GM19452 (cell line): ENCODE measurements around the gene FAM162A.
"Not testable (repeated sequence)": the region's sequence is repeated elsewhere in the genome, so short reads cannot be mapped to it uniquely, and the experiment has no call there.

Experiments used
- ATAC-seq: cut with Tn5 transposase; IDR thresholded peaks from one replicate; pipeline ENCODE4 v1.9.1; 2021; ENCODE audit not compliant: unreplicated experiment

The FAM162A gene

DNA sequence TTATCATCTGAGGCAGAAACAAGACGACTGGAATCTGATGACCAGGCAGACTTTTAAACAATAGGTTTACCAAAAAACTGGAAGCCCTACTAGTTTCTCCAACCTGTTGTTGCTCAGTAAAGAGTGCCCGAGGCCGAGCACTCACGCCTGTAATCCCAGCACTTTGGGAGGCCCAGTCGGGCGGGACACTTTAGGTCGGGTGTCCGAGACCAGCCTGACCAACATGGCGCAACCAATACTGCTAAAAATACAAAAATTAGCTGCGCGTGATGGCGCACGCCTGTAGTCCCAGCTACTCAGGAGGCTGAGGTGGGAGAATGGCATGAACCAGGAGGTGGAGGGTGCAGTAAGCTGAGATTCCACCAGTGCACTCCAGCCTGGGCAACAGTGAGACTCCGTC lies 33.0 kb downstream of the FAM162A start:
- no peak for ATAC-seq

DNA sequence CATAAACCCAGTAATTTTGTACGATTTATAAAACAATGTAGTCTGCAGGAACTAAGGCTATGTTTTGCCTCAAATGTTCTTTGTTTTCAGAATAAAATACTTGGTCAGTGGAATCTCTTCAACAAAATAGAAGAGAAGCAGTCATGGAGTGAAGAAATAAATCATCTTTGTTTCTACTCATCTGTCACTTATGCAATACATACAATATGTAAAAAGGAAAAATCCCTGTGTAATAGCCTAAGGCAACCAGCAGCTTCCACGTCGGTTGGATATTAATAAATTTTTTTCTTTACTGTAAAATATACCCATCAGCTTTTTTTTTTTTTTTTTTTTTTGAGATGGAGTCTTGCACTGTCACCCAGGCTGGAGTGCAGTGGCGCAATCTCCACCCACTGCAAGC lies 37.1 kb downstream of the FAM162A start:
- ATAC-seq = no peak

DNA sequence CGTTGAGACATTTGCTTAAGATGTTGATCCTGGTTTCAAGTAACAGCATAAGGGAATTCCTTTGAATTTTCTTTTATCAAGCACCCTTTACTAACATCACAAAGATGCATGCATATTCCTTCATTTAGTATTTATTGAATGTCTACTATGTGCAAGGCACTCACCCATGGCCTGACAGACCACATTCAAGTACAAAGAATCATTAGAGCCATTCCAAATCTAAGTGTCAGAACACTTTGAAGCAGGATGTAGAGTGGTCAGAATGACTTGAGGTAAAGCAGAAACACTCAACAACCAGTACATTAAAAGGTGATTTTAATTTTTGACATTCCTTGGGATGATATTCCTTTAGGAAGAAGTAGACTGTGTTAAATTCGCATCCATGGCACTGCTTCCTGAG lies 37.9 kb downstream of the FAM162A start:
- no peak for ATAC-seq

DNA sequence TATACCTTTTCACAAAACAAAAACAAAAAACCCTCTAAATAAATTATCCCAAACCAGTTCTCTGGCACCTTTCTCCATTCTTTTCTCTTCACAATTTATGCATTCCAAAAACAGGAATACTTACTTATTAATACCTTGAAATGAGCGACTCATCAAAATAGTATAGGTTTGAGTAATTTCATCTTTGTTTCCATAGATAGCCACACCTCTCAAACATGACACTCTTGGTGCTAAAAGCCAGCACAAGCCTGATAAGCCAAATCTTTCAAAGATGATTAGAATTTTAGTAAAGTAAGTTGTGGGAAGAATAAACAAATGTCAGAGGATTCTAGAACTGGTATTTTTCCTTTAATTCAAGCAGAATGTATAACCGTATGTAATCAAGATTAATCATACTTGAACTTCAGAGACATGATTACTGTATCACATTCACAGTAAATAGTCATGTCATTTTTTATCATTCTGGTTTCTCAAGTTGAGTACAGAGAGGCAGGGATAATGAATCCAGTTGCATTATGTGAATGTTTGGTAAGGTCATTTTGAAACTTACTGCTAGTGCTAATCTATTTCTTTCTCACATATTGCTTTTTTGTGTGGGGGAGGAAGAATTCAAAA lies 44.0 kb downstream of the FAM162A start:
- ATAC-seq = no peak

DNA sequence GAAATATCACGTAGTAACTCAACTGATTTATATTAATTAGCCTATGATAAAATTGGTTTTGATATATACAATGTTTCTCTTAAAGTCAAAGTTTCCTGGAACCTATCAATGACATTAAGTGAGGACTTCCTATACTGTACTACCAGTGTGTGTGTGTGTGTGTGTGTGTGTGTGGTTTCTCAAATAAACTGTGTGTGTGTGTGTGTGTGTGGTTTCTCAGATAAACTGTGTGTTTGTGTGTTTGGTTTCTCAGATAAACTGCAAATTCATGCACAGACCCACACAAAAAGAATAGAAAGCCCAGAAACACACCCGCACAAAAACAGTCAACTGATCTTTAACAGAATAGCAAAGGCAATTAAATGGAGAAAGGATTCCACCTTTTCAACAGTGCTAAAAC lies 46.4 kb downstream of the FAM162A start:
- ATAC-seq = no peak

DNA sequence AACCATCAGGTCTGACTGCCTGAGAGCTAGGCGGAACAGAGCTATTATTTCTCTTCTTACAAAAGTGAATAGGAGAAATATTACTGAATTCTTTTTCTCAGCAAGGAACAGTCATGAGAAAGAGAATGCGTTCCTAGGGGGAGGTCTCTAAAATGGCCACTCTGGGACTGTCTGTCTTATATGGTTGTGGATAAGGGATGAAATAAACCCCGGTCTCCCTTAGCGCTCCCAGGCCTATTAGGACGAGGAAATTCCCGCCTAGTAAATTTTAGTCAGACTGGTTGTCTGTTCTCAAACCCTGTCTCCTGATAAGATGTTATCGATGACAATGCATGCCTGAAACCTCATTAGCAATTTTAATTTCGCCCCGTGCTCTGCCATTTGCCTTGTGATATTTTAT lies 52.0 kb downstream of the FAM162A start:
- no peak for ATAC-seq

DNA sequence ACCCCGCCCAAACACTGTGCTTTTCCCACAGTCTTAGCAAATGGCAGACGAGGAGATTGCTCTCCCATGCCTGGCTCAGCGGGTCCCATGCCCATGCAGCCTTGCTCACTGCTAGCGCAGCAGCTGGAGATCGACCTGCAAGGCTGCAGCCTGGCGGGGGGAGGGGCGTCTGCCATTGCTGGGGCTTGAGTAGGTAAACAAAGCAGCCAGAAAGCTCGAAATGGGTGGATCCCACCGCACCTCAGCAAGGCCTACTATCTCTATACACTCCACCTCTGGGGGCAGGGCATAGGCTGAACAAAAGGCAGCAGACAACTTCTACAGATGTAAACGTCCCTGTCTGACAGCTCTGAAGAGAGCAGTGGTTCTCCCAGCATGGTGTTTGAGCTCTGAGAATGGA lies 59.1 kb downstream of the FAM162A start:
- ATAC-seq = no peak

DNA sequence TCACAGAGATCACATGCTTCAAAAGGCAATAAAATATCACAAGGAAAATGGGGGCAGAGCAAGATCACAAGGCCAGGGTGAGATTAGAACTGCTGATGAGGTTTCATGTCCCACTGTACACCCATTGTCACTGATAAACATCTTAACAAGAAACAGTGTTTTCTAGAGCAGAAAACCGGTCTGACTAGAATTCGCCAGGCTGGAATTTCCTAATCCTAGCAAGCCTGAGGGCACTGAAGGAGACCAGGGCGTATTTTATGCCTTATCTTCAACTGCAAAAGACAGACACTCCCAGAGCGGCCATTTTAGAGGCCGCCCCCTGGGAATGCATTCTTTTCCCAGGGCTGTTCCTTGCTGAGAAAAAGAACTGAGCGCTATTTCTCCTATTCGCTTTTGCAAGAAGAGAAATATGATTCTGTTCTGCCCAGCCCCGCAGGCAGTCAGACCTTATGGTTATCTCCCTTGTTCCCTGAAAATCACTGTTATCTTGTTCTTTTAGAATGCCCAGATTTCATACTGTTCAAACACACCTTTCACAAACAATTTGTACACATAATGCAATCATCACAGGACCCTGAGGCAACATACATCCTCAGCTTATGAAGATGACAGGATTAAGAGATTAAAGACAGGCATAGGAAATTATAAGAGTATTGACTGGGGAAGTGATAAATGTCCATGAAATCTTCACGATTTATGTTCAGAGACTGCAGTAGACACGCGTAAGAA lies 59.9 kb downstream of the FAM162A start:
- ATAC-seq = not testable (repeated sequence)

DNA sequence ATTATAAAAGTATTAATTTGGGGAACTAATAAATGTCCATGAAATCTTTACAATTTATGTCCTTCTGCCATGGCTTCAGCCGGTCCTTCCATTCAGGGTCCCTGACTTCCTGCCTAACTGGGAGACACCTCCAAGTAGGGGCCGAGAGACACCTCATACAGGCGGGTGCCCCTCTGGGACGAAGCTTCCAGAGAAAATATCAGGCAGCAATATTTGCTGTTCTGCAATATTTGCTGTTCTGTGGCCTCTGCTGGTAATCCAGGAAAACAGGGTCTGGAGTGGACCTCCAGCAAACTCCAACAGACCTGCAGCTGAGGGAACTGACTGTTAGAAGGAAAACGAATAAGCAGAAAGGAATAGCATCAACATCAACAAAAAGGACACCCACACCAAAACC lies 60.5 kb downstream of the FAM162A start:
- not testable (repeated sequence) for ATAC-seq

DNA sequence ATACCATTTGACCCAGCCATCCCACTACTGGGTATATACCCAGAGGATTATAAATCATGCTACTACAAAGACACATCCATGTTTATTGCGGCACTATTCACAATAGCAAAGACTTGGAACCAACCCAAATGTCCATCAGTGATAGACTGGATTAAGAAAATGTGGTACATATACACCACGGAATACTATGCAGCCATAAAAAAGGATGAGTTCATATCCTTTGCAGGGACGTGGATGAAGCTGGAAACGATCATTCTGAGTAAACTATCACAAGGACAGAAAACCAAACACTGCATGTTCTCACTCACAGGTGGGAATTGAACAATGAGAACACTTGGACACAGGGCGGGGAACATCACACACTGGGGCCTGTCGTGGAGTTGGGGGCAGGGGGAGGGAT lies 64.2 kb downstream of the FAM162A start:
- not testable (repeated sequence) for ATAC-seq

DNA sequence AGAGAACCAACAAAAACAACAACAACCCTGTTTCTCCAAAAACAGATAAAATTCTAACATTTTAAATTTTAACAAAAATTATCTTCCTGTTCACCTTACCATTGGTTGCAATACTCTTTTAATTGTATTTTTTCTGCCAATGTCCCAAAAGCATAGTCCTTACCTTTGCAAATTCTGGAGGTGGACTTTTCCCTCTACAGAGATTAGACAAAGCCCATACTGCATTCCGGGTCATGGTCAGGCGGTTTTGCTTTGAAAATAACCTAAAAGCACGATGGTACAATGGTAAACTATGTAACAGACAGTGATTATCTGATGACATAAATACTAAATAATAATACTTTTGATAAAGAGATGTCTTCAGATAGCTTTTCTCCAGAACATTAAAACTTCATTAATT lies 67.4 kb downstream of the FAM162A start:
- no peak for ATAC-seq

DNA sequence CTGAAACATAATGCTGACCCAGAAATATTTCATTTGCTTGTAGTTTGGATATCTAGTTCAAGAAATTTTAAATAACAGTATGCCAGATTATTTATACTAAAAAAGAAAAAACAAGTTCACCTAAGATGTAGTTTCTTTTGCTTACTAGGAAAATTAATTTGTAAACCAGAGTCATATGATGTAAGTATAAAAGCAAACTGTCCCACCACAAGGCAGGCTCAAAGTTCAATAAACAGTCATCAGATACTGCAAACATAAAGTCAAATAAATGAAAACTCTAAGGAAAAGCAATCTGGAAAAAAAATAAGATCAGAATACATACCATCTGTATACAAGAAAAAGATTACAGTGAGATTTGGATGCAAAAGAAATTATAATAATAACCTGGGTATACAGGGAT lies 72.1 kb downstream of the FAM162A start:
- no peak for ATAC-seq

DNA sequence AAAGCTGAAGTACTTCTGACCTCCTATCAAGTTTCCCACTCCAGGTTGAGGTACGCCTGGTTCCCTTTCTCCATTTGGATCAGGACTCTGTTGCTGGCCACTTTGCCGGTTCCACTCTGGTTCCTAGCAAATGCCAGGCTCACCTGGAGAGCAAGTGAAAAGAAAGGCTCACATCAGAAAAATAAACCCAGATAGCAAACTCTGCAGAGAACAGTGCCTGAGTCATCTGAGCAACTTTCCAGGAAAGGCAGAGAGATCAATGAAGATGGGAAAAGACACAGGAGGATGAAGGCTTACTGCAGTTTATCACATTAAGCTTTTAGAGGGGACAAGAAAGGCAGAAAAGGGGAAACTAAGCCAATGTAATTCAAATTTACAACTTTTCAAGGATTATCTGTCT lies 73.7 kb downstream of the FAM162A start:
- no peak for ATAC-seq

DNA sequence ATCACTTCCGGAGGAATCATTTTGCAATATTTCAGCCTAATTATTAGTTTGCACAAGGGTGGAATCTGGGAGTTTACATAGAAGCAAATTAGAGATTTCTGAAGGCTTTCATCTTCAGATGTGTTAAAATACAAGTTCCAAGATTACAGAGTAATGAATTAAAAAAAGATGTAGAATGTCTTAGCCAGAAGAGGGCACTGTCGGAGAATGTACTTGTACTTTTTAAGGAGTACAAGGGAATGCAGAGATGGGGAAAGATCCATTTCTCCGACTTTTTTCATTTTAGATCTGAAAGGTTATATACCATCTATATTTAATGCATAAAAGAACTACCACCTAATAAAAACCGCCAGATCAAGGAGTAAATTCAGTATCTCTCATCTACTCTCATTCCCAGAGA lies 75.0 kb downstream of the FAM162A start:
- ATAC-seq = no peak

DNA sequence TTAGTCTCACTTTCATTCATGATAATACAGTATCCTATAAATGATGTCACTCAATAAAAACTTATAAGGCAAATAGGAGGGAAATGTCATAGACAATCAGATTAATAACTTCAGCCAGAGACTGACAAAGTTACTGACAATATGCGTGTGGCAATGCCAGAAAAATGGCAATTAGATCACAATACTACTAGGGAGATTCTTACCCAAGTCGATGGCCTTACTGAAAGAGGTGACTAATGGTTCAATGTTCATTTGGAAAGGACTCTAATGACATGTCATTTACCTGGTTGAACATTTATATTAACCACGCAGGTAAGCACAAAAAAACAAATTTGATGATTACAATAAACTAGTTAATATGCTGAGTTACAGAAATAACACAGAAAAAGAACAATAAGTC lies 77.8 kb downstream of the FAM162A start:
- no peak for ATAC-seq
